ENCODE data around the gene TTC22.

TTC22 gene

GRCh38 chr1:54758678-54759348 lies 42.3 kb downstream of the TTC22 start:
- no peak for DNase-seq (ENCODE audit: low read depth)
- TF ChIP-seq CTCF (IDR thresholded peaks at IDR 0.05; ENCODE audit: control insufficient read depth, insufficient read depth, low read depth, low read length, missing control alignments), result no peak

DNA sequence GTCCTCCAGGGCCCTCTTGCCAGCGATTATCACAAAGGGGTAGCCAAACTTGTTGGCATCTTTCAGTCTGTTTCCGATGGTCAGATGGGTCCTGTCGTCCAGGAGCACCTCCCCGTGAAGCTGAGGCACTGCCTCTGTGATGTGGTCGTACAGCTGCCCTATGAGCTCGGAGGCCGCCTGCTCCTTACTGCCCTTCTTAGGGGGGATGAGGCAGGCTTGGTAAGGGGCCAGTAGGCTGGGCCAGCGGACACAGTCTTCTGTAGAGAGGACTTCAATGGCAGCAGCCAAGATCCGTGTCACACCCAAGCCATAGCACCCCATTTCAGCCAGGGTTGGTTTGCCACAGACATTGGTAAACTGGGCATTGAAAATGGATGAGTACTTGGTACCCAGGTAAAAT lies 43.3 kb downstream of the TTC22 start:
- H3K4me3 ChIP-seq (ENCODE audit: control insufficient read depth, low read depth, low read length), result no peak overlapping the region
- TF ChIP-seq CTCF (IDR thresholded peaks at IDR 0.05; ENCODE audit: control insufficient read depth, insufficient read depth, low read depth, low read length, missing control alignments), result no peak
- DNase-seq (ENCODE audit: low read depth), result no peak

More at GRCh38 chr1:54758678-54759348, 42.3 kb downstream of the TTC22 start:
- H3K4me3 ChIP-seq (ENCODE audit: control insufficient read depth, low read depth, low read length), result no peak overlapping the region

DNA sequence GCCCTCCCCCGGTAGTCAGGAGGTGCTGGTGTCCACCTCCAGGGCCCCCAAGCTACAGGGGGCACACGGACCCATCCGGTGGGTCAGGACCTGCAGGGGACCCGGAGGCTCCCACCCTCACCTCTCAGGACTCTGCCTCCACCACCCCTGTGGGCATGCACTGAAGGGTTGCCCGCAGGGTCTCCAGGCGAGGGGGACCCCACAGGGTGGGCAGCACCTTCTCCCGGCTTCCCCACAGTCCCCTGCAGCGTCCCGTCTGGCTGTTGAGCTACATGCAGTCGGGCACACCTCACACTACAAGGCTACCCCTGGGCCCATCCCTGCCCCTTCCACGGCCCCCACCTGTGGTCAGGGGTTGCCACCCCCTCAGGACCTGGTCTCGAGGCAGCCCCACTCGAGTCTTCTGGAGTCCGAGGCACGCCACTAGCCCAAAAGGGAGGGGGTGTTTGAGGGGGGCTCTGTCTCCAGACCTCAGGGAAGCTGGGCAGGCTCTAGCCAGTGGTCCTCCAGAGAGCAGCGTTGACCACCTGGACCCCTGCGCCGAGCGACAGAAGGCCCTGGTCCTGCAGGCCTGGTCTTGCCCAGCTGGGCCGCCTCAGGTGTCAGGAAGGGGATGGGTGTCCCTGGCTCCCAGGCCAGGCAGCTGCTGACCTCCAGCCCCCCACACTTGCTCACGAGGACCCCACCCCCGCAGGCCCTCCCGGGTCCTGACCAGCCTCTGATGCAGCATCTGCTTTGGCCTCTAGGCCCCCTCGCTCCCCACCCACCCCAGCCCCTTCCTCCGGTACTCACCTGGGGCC lies 46.4 kb downstream of the TTC22 start:
- no peak overlapping the region for H3K4me3 ChIP-seq (ENCODE audit: control insufficient read depth, low read depth, low read length)
- DNase-seq (ENCODE audit: low read depth), result no peak
- no peak for TF ChIP-seq CTCF (IDR thresholded peaks at IDR 0.05; ENCODE audit: control insufficient read depth, insufficient read depth, low read depth, low read length, missing control alignments)

- no peak overlapping the region for H3K4me3 ChIP-seq (ENCODE audit: control insufficient read depth, low read depth, low read length)
- no peak for TF ChIP-seq CTCF (IDR thresholded peaks at IDR 0.05; ENCODE audit: control insufficient read depth, insufficient read depth, low read depth, low read length, missing control alignments)
- no peak for DNase-seq (ENCODE audit: low read depth)
These were observed 47.1 kb downstream of the TTC22 start for GRCh38 chr1:54754045-54754444.

- H3K4me3 ChIP-seq (ENCODE audit: control insufficient read depth, low read depth, low read length), result no peak overlapping the region
- no peak for DNase-seq (ENCODE audit: low read depth)
- TF ChIP-seq CTCF (IDR thresholded peaks at IDR 0.05; ENCODE audit: control insufficient read depth, insufficient read depth, low read depth, low read length, missing control alignments), result no peak
These were observed 49.7 kb downstream of the TTC22 start for GRCh38 chr1:54751426-54751825.

DNA sequence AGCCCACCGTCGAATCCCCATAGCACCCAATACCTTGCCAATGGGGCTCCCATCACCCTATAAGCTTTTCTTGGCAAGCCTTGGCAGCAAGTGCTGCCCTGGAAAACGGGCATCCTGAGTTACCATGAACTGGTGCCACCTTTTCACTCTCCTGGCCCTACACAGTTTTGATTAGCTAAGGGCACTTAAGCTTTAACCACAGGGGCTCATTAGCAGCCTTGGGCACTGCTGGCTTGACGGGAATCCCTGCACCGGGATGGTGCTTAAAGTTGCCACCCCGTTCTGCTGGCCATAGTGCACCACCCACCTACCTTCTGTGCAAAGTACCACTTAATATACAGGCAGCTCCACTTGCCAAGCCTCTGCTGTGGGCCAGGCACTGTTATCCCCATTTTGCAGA lies 50.5 kb downstream of the TTC22 start:
- no peak for DNase-seq (ENCODE audit: low read depth)
- no peak for TF ChIP-seq CTCF (IDR thresholded peaks at IDR 0.05; ENCODE audit: control insufficient read depth, insufficient read depth, low read depth, low read length, missing control alignments)
- H3K4me3 ChIP-seq (ENCODE audit: control insufficient read depth, low read depth, low read length), result no peak overlapping the region

Data from AG09309 (cell line).